ENCODE results near the gene FBXO44.
"Not testable (repeated sequence)": the region's sequence is repeated elsewhere in the genome, so short reads cannot be mapped to it uniquely, and the experiment has no call there.

FBXO44 gene

GRCh38 chr1:11642418-11643017 is 12.2 kb upstream of the FBXO44 start:
- not testable (repeated sequence) for H3K4me3 Mint-ChIP-seq; H3K9me3 Mint-ChIP-seq; H3K36me3 Mint-ChIP-seq (ENCODE audit: low read depth); H3K4me1 Mint-ChIP-seq; H3K27ac Mint-ChIP-seq
- peak; percentile 94 for TF ChIP-seq CTCF (IDR thresholded peaks at IDR 0.05)
- H3K27me3 Mint-ChIP-seq (ENCODE audit: low read depth, poor library complexity), result peaks cover 49% of the 10 kb centered on the region
- peak; percentile 79 for DNase-seq

DNA sequence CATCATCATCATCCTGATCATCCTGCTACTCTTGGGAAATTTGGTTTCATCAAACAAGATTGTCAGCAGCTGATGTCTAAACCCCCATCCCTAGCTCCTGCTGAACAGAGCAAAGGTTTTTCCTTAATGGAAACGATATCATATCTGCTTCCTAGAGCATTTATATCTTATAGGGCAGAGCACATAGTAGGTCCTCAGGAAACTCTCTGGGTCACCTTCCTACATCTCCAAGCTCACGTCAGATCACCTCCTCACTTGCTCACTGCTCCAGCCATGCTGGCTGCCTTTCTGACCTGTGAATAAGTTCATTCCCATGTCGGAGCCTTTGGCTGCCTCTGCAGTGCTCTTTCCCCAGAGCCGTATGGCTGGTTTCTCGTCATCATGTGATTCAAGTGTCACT is 10.9 kb upstream of the FBXO44 start:
- H3K4me1 Mint-ChIP-seq, result no peaks in the 10 kb centered on the region
- no peak for TF ChIP-seq CTCF (IDR thresholded peaks at IDR 0.05)
- no peaks in the 10 kb centered on the region for H3K36me3 Mint-ChIP-seq (ENCODE audit: low read depth)
- DNase-seq, result no peak
- H3K27ac Mint-ChIP-seq, result no peak overlapping the region
- no peaks in the 10 kb centered on the region for H3K9me3 Mint-ChIP-seq
- peaks cover 50% of the 10 kb centered on the region for H3K27me3 Mint-ChIP-seq (ENCODE audit: low read depth, poor library complexity)
- no peak overlapping the region for H3K4me3 Mint-ChIP-seq

DNA sequence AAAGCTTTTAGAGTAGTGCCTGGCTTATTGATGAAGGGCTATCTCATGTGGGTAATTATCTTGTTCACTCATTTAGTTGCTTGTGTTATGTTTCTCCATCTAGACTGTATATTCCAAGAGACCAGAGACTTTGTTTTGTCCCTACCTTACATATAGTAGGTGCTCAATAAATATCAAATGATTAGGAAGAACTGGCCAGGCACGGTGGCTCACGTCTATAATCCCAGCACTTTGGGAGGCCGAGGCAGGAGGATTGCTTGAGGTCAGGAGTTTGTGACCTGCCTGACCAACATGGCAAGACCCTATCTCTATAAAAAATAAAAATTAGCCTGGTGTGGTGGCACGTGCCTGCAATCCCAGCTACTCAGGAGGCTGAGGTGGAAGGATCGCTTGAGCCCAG is 9.4 kb upstream of the FBXO44 start:
- no peak for TF ChIP-seq CTCF (IDR thresholded peaks at IDR 0.05)
- Mint-ChIP-seq H3K36me3 (ENCODE audit: low read depth) (no peaks in the 10 kb centered on the region), H3K27me3 (ENCODE audit: low read depth, poor library complexity) (peaks cover 52% of the 10 kb centered on the region), H3K4me3 (no peak overlapping the region), H3K4me1 (peaks cover 5% of the 10 kb centered on the region), H3K27ac (no peak overlapping the region), H3K9me3 (no peaks in the 10 kb centered on the region)
- DNase-seq, result no peak

DNA sequence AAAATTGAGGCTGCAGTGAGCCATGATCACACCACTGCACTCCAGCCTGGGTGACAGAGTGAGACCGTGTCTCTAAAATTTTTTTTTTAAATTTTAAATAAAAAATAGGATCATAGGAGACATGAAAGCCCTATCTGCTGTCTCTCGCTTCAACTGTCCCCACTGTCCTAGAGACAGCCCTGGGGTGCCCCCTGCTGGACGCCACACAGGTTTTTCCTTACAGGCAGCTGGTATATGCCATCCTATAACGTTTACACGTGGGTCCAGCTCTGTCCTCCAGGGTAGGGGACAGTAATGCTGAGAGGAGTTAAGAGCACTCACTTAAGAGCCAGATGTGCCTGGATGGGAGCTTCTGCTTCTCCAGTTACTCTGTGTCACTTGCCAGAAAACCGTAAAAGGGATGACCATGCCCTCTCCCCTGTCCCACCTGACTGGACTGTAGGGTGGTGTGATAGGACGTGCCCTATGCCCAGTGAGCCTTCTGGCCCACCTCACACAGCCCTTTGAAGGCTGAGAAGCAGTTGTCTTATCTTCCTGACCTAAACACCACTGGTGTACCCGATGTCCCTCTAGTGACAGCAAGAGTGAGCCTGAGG is 8.9 kb upstream of the FBXO44 start:
- Mint-ChIP-seq H3K36me3 (ENCODE audit: low read depth) (no peaks in the 10 kb centered on the region), H3K4me1 (peaks cover 8% of the 10 kb centered on the region), H3K27me3 (ENCODE audit: low read depth, poor library complexity) (peaks cover 57% of the 10 kb centered on the region), H3K4me3 (no peak overlapping the region), H3K9me3 (no peaks in the 10 kb centered on the region), H3K27ac (no peak overlapping the region)
- peak; percentile 84 for TF ChIP-seq CTCF (IDR thresholded peaks at IDR 0.05)
- peak; percentile 92 for DNase-seq

DNA sequence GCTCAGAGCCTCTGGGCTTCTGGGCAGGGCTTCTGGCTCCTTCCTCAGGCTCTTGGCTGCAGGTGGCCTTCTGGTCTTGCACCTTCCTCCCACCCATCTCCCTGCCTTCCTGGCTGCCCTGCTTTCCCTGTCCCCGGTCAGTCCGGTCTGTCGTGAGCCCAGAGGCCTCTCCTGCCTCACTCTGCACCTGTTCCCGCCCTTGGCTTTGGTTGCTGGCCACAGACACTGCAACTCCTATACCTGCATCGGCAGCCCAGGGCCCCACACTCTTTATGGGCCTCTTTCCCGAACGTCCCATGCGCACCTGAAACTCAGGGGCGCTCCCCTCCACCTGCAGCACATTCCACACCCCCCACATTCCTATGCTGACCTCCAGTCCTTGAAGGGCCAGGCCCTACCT is 8.4 kb upstream of the FBXO44 start:
- peaks cover 13% of the 10 kb centered on the region for H3K4me1 Mint-ChIP-seq

More for the DNA sequence above, 8.4 kb upstream of the FBXO44 start:
- no peak for DNase-seq
- H3K9me3 Mint-ChIP-seq, result no peaks in the 10 kb centered on the region
- no peak overlapping the region for H3K27ac Mint-ChIP-seq
- H3K4me3 Mint-ChIP-seq, result no peak overlapping the region
- H3K27me3 Mint-ChIP-seq (ENCODE audit: low read depth, poor library complexity), result peaks cover 62% of the 10 kb centered on the region
- no peaks in the 10 kb centered on the region for H3K36me3 Mint-ChIP-seq (ENCODE audit: low read depth)
- TF ChIP-seq CTCF (IDR thresholded peaks at IDR 0.05), result no peak
